ENCODE results near the gene TPM1.

TPM1 gene

GRCh38 chr15:63030101-63030551, 12.4 kb upstream of the TPM1 start:
- Histone ChIP-seq H3K9me3 (ENCODE audit: control insufficient read depth, insufficient read depth, low read length) (no peaks in the 10 kb centered on the region), H3K27ac (ENCODE audit: low read depth, low read length) (no peak overlapping the region), H3K4me3 (ENCODE audit: low read depth, low read length) (no peak overlapping the region), H3K36me3 (ENCODE audit: control insufficient read depth, insufficient read depth, low read length) (no peaks in the 10 kb centered on the region), H3K4me1 (ENCODE audit: control insufficient read depth, insufficient read depth, low read length) (no peaks in the 10 kb centered on the region), H3K9ac (ENCODE audit: low read depth, low read length) (no peak overlapping the region), H3K27me3 (ENCODE audit: control insufficient read depth, insufficient read depth, low read length) (no peaks in the 10 kb centered on the region)

DNA sequence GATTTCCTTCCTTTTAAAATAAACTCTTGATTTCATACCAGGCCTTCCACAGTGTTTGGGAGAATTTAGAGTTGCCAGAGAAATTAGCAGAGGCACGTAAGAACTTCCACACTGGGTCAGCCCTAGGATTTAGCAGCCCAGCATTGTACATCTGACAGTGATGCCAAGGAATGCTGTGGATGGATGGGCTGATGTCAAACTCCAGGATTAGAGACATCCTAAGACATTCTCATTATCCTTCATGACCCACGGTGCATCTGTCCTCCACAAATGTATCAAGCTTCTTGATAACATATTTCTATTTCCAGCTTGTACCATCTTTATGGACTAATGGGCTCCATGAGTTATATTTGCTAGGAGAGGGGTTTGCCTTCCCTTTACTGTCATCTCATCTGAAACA, 8.0 kb upstream of the TPM1 start:
- no peak overlapping the region for H3K9ac ChIP-seq (ENCODE audit: low read depth, low read length)
- no peak overlapping the region for H3K27ac ChIP-seq (ENCODE audit: low read depth, low read length)
- H3K36me3 ChIP-seq (ENCODE audit: control insufficient read depth, insufficient read depth, low read length): no peaks in the 10 kb centered on the region

DNA sequence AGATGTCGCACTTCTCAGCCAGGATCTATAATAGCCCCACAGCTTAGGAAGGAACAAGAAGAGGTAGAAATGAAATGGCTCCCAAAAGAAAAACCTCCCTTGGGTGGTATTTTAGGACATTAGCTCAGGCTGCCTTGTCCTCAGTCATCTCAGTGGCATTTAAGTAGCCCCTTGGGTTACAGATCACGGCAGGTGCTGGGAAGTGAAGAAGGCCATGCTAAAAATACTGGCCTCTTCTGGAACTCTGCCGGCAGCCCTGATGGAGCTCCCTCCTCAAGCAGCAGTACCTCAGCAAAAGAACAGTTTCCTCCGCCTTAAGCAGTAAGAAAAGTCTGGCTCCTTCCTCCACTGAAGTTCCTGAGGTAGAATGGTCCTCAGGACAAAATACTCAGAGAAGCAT, 7.3 kb upstream of the TPM1 start:
- Histone ChIP-seq H3K4me3 (ENCODE audit: low read depth, low read length) (no peak overlapping the region), H3K27ac (ENCODE audit: low read depth, low read length) (no peak overlapping the region), H3K27me3 (ENCODE audit: control insufficient read depth, insufficient read depth, low read length) (no peaks in the 10 kb centered on the region), H3K9ac (ENCODE audit: low read depth, low read length) (no peak overlapping the region), H3K4me1 (ENCODE audit: control insufficient read depth, insufficient read depth, low read length) (peaks cover 11% of the 10 kb centered on the region), H3K9me3 (ENCODE audit: control insufficient read depth, insufficient read depth, low read length) (no peaks in the 10 kb centered on the region), H3K36me3 (ENCODE audit: control insufficient read depth, insufficient read depth, low read length) (no peaks in the 10 kb centered on the region)

More for the DNA sequence above, 8.0 kb upstream of the TPM1 start:
- H3K27me3 ChIP-seq (ENCODE audit: control insufficient read depth, insufficient read depth, low read length): no peaks in the 10 kb centered on the region
- peaks cover 10% of the 10 kb centered on the region for H3K4me1 ChIP-seq (ENCODE audit: control insufficient read depth, insufficient read depth, low read length)
- no peaks in the 10 kb centered on the region for H3K9me3 ChIP-seq (ENCODE audit: control insufficient read depth, insufficient read depth, low read length)
- H3K4me3 ChIP-seq (ENCODE audit: low read depth, low read length): no peak overlapping the region

- H3K4me3 ChIP-seq (ENCODE audit: low read depth, low read length): no peak overlapping the region
- no peaks in the 10 kb centered on the region for H3K36me3 ChIP-seq (ENCODE audit: control insufficient read depth, insufficient read depth, low read length)
- no peaks in the 10 kb centered on the region for H3K9me3 ChIP-seq (ENCODE audit: control insufficient read depth, insufficient read depth, low read length)
- 0 out of 2 replicates have a peak, but pooled peaks cover 4% of the 10 kb centered on the region for H3K27me3 ChIP-seq (ENCODE audit: control insufficient read depth, insufficient read depth, low read length)
- H3K27ac ChIP-seq (ENCODE audit: low read depth, low read length): no peak overlapping the region
- H3K4me1 ChIP-seq (ENCODE audit: control insufficient read depth, insufficient read depth, low read length): peaks cover 18% of the 10 kb centered on the region
- no peak overlapping the region for H3K9ac ChIP-seq (ENCODE audit: low read depth, low read length)
Measured at GRCh38 chr15:63035977-63036376, 6.6 kb upstream of the TPM1 start.

DNA sequence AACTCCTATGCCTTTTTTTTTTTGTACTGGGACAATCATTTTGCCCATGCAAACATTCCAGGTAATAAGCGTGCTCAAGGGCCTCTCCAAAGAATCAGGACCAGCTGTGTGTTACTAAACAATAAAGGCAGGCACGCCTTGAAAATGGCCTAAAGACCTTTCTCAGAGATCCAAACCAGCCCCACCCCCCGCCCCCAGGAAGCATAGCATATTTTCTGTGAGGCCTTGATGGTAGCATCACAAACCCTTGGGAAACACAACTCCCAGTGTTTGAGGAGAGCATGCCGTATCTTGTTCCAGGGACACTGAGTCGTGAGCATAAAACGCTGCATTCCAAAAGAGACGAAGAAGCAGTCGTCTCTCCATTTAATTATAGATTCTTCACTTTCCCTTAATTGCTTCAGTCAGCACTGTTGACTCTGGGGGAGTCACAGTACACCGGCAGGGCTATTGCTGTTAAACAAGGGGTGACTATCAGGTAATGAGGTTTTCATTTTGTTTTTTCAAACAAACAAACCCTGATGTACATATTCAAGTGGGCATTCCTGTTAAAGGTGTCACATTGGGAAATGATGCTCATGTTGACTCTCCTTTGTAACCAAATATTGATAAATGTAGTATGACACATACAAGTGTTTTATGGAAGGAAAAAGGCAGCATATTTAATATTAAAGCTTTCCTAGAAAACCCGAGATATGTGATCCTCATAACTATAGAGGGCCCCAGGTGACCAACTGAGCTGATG, 4.4 kb upstream of the TPM1 start:
- Histone ChIP-seq H3K27ac (ENCODE audit: low read depth, low read length) (no peak overlapping the region), H3K36me3 (ENCODE audit: control insufficient read depth, insufficient read depth, low read length) (no peaks in the 10 kb centered on the region), H3K9ac (ENCODE audit: low read depth, low read length) (no peak overlapping the region), H3K27me3 (ENCODE audit: control insufficient read depth, insufficient read depth, low read length) (0 out of 2 replicates have a peak, but pooled peaks cover 4% of the 10 kb centered on the region), H3K9me3 (ENCODE audit: control insufficient read depth, insufficient read depth, low read length) (no peaks in the 10 kb centered on the region), H3K4me1 (ENCODE audit: control insufficient read depth, insufficient read depth, low read length) (peaks cover 26% of the 10 kb centered on the region), H3K4me3 (ENCODE audit: low read depth, low read length) (no peak overlapping the region)

DNA sequence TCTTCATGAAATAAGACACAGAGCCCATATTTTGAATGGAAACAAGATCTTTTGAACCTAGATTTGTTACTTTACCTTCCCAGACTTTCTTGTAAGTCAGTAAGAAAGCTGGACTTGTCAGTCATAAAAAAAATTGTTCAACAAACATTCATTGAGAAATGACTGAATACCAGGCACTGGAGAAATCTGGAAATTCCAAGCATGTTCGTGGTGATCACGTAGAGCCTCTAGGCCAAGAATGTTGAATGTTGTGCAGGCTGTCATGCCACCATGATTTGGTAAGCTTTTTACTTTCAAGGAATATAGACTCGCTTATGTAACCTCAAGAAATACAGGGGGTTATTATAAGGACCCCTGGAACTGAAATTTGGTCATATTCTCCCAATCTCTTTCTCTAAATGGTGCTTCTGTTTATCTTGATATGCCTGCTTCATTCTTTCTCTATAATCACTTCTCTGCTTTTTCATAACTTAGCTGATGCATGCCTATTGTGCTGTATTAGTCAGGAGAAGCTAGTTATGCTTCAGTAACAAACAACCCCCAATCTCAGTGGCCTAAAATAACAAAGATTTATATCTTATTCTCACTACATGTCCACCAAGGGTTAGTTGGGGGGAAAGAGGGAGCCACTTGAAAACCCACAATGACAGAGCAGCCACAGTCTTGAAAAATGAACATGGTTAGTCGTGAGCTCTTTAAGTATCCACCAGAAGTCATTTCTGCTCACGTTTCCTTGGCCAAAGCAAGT, 3.4 kb upstream of the TPM1 start:
- no peak overlapping the region for H3K9ac ChIP-seq (ENCODE audit: low read depth, low read length)
- H3K4me1 ChIP-seq (ENCODE audit: control insufficient read depth, insufficient read depth, low read length): peaks cover 28% of the 10 kb centered on the region
- H3K27ac ChIP-seq (ENCODE audit: low read depth, low read length): no peak overlapping the region
- no peak overlapping the region for H3K4me3 ChIP-seq (ENCODE audit: low read depth, low read length)
- 0 out of 2 replicates have a peak, but pooled peaks cover 4% of the 10 kb centered on the region for H3K27me3 ChIP-seq (ENCODE audit: control insufficient read depth, insufficient read depth, low read length)
- H3K9me3 ChIP-seq (ENCODE audit: control insufficient read depth, insufficient read depth, low read length): no peaks in the 10 kb centered on the region
- peaks cover 5% of the 10 kb centered on the region for H3K36me3 ChIP-seq (ENCODE audit: control insufficient read depth, insufficient read depth, low read length)

- H3K4me3 ChIP-seq (ENCODE audit: low read depth, low read length): no peak overlapping the region
- H3K4me1 ChIP-seq (ENCODE audit: control insufficient read depth, insufficient read depth, low read length): peaks cover 32% of the 10 kb centered on the region
- no peaks in the 10 kb centered on the region for H3K9me3 ChIP-seq (ENCODE audit: control insufficient read depth, insufficient read depth, low read length)
- no peak overlapping the region for H3K9ac ChIP-seq (ENCODE audit: low read depth, low read length)
- peaks cover 11% of the 10 kb centered on the region for H3K36me3 ChIP-seq (ENCODE audit: control insufficient read depth, insufficient read depth, low read length)
- H3K27me3 ChIP-seq (ENCODE audit: control insufficient read depth, insufficient read depth, low read length): 0 out of 2 replicates have a peak, but pooled peaks cover 4% of the 10 kb centered on the region
- no peak overlapping the region for H3K27ac ChIP-seq (ENCODE audit: low read depth, low read length)
Measured at GRCh38 chr15:63039811-63040210, 2.7 kb upstream of the TPM1 start.

GRCh38 chr15:63040509-63040908, 2.0 kb upstream of the TPM1 start:
- H3K9ac ChIP-seq (ENCODE audit: low read depth, low read length): 0 out of 2 replicates have a peak overlapping the region, but pooled peaks have one; percentile 8
- H3K27me3 ChIP-seq (ENCODE audit: control insufficient read depth, insufficient read depth, low read length): 0 out of 2 replicates have a peak, but pooled peaks cover 4% of the 10 kb centered on the region
- H3K36me3 ChIP-seq (ENCODE audit: control insufficient read depth, insufficient read depth, low read length): peaks cover 18% of the 10 kb centered on the region
- H3K4me1 ChIP-seq (ENCODE audit: control insufficient read depth, insufficient read depth, low read length): peaks cover 39% of the 10 kb centered on the region
- no peak overlapping the region; the same call in 1 of the 2 replicates for H3K4me3 ChIP-seq (ENCODE audit: low read depth, low read length)
- no peaks in the 10 kb centered on the region for H3K9me3 ChIP-seq (ENCODE audit: control insufficient read depth, insufficient read depth, low read length)
- peak overlapping the region; percentile 85 for H3K27ac ChIP-seq (ENCODE audit: low read depth, low read length)

GRCh38 chr15:63040954-63041353, 1.6 kb upstream of the TPM1 start:
- Histone ChIP-seq H3K4me1 (ENCODE audit: control insufficient read depth, insufficient read depth, low read length) (peaks cover 44% of the 10 kb centered on the region), H3K4me3 (ENCODE audit: low read depth, low read length) (peak overlapping the region; percentile 93), H3K27ac (ENCODE audit: low read depth, low read length) (peak overlapping the region; percentile 85), H3K9ac (ENCODE audit: low read depth, low read length) (0 out of 2 replicates have a peak overlapping the region, but pooled peaks have one; percentile 8), H3K9me3 (ENCODE audit: control insufficient read depth, insufficient read depth, low read length) (no peaks in the 10 kb centered on the region), H3K27me3 (ENCODE audit: control insufficient read depth, insufficient read depth, low read length) (0 out of 2 replicates have a peak, but pooled peaks cover 4% of the 10 kb centered on the region), H3K36me3 (ENCODE audit: control insufficient read depth, insufficient read depth, low read length) (peaks cover 22% of the 10 kb centered on the region)

- Histone ChIP-seq H3K27ac (ENCODE audit: low read depth, low read length) (peak overlapping the region; percentile 85), H3K4me3 (ENCODE audit: low read depth, low read length) (peak overlapping the region; percentile 93), H3K4me1 (ENCODE audit: control insufficient read depth, insufficient read depth, low read length) (peaks cover 46% of the 10 kb centered on the region), H3K9me3 (ENCODE audit: control insufficient read depth, insufficient read depth, low read length) (no peaks in the 10 kb centered on the region), H3K9ac (ENCODE audit: low read depth, low read length) (peak overlapping the region; percentile 84), H3K27me3 (ENCODE audit: control insufficient read depth, insufficient read depth, low read length) (0 out of 2 replicates have a peak, but pooled peaks cover 4% of the 10 kb centered on the region), H3K36me3 (ENCODE audit: control insufficient read depth, insufficient read depth, low read length) (peaks cover 27% of the 10 kb centered on the region)
Measured at GRCh38 chr15:63041402-63041973, 1.1 kb upstream of the TPM1 start.
